ENCODE data around the gene TMEM80. TPM values are rescaled to one million over a fixed set of nuclear protein-coding genes. Genes with fewer than 3 reads are reported as not detected.
A peak's percentile ranks its signal among the peaks of the same experiment; 100 is the strongest.

The TMEM80 gene
- total and polyA plus RNA-seq, 2 of the 4 experiments (the other 2 are of a cell fraction): 5.6 to 21.7 TPM

DNA sequence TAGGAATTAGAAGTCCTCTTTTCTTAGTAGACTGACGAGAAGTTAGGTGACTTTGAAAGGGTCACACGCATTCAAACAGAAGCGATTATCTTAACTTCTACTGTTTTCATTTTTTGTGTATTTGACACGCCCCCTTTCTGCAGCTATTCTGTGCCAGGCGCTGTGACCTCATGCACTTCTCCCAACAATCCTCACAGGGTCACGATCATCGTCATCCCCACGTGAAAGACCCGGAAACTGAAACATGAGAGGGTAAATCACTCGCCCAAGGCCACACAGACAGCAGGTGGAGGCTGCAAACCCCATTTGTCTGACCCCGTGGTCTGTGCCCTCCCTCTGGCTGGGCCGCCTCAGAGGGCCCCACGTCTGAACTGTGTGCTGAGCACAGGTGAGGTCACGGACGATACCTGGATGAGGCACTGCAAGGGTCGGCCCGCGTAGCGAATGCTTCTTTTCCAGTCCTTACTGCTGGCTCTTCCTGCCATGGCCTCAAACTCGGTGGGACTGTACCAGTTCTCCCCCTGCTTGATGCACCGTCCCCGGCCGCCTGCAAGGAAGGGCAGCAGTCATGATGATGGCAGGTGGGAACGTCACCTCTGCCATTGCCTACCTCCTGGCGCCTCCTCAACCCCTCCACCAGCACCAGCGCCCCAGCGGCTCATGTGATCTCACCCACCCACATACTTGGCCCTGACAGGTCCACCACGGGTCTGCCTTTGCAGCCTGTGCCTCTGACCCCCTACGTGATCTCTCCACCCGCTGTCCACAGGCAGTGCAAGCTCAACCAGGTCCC is 9.0 kb upstream of the TMEM80 start:
- H4K91ac ChIP-seq (ENCODE audit: insufficient read depth, low read depth, low read length): no peak overlapping the region
- no peak for ATAC-seq (ENCODE audit: low read depth)
- dilution Hi-C loops (cut with HindIII; ENCODE audit: low sequenced_read_pairs, unreplicated experiment): no loop called here

More for the DNA sequence above, 9.0 kb upstream of the TMEM80 start:
- WGBS, 2 experiments (ENCODE audit: extremely low coverage in 2 of 2, insufficient read length in 1 of 2): 92% methylated on average over 19 of the region's 30 CpGs; no CpG with 5 or more reads in 1 of the 2 experiments
- H3K4ac ChIP-seq (ENCODE audit: low read depth, low read length): no peak overlapping the region
- no peak overlapping the region for H2AFZ ChIP-seq (replicated peaks; ENCODE audit: low read length, poor library complexity)
- H3K4me3 ChIP-seq (ENCODE audit: insufficient read depth, low read depth, low read length): no peak overlapping the region
- H3K27ac ChIP-seq (ENCODE audit: insufficient read depth, low read length): no peak overlapping the region
- TF ChIP-seq MAFK (IDR thresholded peaks at IDR 0.05; ENCODE audit: low read depth, low read length) (no peak), NFE2L2 (IDR thresholded peaks at IDR 0.05; ENCODE audit: low read depth, low read length) (no peak), CHD1 (IDR thresholded peaks at IDR 0.05; ENCODE audit: low read depth, low read length) (no peak), MAZ (IDR thresholded peaks at IDR 0.05; ENCODE audit: borderline replicate concordance, low read depth, low read length) (no peak), FOS (IDR thresholded peaks at IDR 0.05; ENCODE audit: low read depth, low read length) (no peak), RAD21 (IDR thresholded peaks at IDR 0.05; ENCODE audit: low read length) (no peak), USF2 (IDR thresholded peaks at IDR 0.05; ENCODE audit: low read depth, low read length) (no peak), MXI1 (IDR thresholded peaks at IDR 0.05; ENCODE audit: borderline replicate concordance, low read depth, low read length) (no peak), CEBPB (IDR thresholded peaks at IDR 0.05; ENCODE audit: low read depth, low read length) (no peak), BHLHE40 (IDR thresholded peaks at IDR 0.05; ENCODE audit: low read depth, low read length) (no peak), SMC3 (IDR thresholded peaks at IDR 0.05; ENCODE audit: low read depth, low read length) (no peak), POLR2A (IDR thresholded peaks at IDR 0.05; ENCODE audit: low read depth, low read length) (no peak), RFX5 (IDR thresholded peaks at IDR 0.05; ENCODE audit: low read depth, low read length) (no peak), RCOR1 (IDR thresholded peaks at IDR 0.05; ENCODE audit: insufficient replicate concordance, low read length) (no peak)
- TF ChIP-seq, protein P1, sequence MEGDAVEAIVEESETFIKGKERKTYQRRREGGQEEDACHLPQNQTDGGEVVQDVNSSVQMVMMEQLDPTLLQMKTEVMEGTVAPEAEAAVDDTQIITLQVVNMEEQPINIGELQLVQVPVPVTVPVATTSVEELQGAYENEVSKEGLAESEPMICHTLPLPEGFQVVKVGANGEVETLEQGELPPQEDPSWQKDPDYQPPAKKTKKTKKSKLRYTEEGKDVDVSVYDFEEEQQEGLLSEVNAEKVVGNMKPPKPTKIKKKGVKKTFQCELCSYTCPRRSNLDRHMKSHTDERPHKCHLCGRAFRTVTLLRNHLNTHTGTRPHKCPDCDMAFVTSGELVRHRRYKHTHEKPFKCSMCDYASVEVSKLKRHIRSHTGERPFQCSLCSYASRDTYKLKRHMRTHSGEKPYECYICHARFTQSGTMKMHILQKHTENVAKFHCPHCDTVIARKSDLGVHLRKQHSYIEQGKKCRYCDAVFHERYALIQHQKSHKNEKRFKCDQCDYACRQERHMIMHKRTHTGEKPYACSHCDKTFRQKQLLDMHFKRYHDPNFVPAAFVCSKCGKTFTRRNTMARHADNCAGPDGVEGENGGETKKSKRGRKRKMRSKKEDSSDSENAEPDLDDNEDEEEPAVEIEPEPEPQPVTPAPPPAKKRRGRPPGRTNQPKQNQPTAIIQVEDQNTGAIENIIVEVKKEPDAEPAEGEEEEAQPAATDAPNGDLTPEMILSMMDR (conservative IDR thresholded peaks at IDR 0.05; ENCODE audit: low read depth, low read length): no peak
- TF ChIP-seq, protein P2, sequence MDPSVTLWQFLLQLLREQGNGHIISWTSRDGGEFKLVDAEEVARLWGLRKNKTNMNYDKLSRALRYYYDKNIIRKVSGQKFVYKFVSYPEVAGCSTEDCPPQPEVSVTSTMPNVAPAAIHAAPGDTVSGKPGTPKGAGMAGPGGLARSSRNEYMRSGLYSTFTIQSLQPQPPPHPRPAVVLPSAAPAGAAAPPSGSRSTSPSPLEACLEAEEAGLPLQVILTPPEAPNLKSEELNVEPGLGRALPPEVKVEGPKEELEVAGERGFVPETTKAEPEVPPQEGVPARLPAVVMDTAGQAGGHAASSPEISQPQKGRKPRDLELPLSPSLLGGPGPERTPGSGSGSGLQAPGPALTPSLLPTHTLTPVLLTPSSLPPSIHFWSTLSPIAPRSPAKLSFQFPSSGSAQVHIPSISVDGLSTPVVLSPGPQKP (IDR thresholded peaks at IDR 0.05; ENCODE audit: borderline replicate concordance, low read depth, low read length): no peak
- H3K4me1 ChIP-seq (ENCODE audit: control insufficient read depth, insufficient read depth, low read length): no peaks in the 10 kb centered on the region
- in situ Hi-C loops (cut with MboI; ENCODE audit: low sequenced_read_pairs): no loop called here
- POLR2A ChIA-PET (ENCODE audit: unreplicated experiment): no interaction called here
- no peak overlapping the region for H2BK5ac ChIP-seq (ENCODE audit: low read depth, low read length, poor library complexity, severe bottlenecking)
- no peak overlapping the region for H3K9ac ChIP-seq (ENCODE audit: low read depth, low read length)
- no peak overlapping the region for H4K8ac ChIP-seq (ENCODE audit: low read depth in 2 of 2, low read length in 2 of 2)
- no peaks in the 10 kb centered on the region for H3K27me3 ChIP-seq (ENCODE audit: control insufficient read depth, insufficient read depth, low read length)
- peaks cover 10% of the 10 kb centered on the region for H4K20me1 ChIP-seq (ENCODE audit: insufficient read depth, low read length)
- H3K56ac ChIP-seq (ENCODE audit: extremely low read depth, insufficient read depth, low read length): no peak overlapping the region
- no peak overlapping the region for H2AK5ac ChIP-seq (ENCODE audit: low read depth, low read length)
- no peak overlapping the region for H2BK15ac ChIP-seq (ENCODE audit: low read depth, low read length)
- no peak for DNase-seq
- no peak overlapping the region for H3K18ac ChIP-seq (ENCODE audit: low read depth, low read length)
- no TSS peak for BruUV-seq (replicated peaks)
- no peak overlapping the region for H3K4me2 ChIP-seq (ENCODE audit: low read depth, low read length)
- peaks cover 7 to 29% of the 10 kb centered on the region in 2 experiments for H3K79me1 ChIP-seq (ENCODE audit: low read depth in 1 of 2, low read length in 2 of 2)
- no peak overlapping the region for H2BK20ac ChIP-seq (ENCODE audit: low read depth, low read length)
- intact Hi-C loops (cut with micrococcal nuclease): no loop called here
- peaks cover 4% of the 10 kb centered on the region; the same call in 1 of the 2 replicates for H3K9me1 ChIP-seq (ENCODE audit: insufficient read depth, low read length)
- no peak overlapping the region for H4K5ac ChIP-seq (ENCODE audit: low read depth, low read length)
- CTCF ChIA-PET: no interaction called here
- H3K23ac ChIP-seq (ENCODE audit: low read depth, low read length): no peak overlapping the region
- no peaks in the 10 kb centered on the region for H3K9me3 ChIP-seq (ENCODE audit: control insufficient read depth, insufficient read depth, low read length)
- no peak overlapping the region for H2BK120ac ChIP-seq (ENCODE audit: low read depth, low read length)
- H3K14ac ChIP-seq (replicated peaks; ENCODE audit: low read depth, low read length): no peak overlapping the region
- H2AK9ac ChIP-seq (replicated peaks; ENCODE audit: low read depth, low read length, poor library complexity): peak overlapping the region; percentile 55
- peaks cover 56% of the 10 kb centered on the region for H3K36me3 ChIP-seq (ENCODE audit: control insufficient read depth, insufficient read depth, low read length)
